ENCODE results near the gene FN1. TPM values are rescaled to one million over a fixed set of nuclear protein-coding genes. Genes with fewer than 3 reads are reported as not detected.

Gene FN1
- total and polyA plus RNA-seq, 2 of the 8 experiments (the other 6 are each of a cell fraction or from before 2014, with no cell fraction given) = 42.9 to 109 TPM

DNA sequence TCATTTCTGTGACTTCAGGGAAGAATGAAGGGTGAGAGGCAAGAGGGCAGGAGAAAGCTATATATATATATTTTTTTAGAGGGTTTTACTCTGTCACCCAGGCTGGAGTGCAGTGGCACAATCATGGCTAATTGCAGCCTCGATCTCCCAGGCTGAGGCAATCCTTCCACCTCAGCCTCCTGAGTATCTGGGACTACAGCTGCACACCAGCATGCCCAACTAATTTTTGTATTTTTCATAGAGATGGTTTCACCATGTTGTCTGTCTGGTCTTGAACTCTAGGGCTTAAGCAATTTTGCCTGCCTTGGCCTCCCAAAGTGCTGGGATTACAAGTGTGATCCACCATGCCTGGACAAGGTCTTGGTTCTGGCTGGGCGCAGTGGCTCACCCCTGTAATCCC, 120.6 kb downstream of the FN1 start:
- H4K91ac ChIP-seq (replicated peaks; ENCODE audit: insufficient read length, low read length) = no peak overlapping the region
- WGBS, 2 experiments (ENCODE audit: extremely low coverage in 1 of 2, insufficient coverage in 1 of 2, insufficient read length in 1 of 2, insufficient replicate concordance in 2 of 2, low coverage in 1 of 2, low lambda C conversion rate in 2 of 2, missing lambda C conversion rate in 1 of 2) = 94% methylated on average over 2 of the region's 2 CpGs; no CpG with 5 or more reads in 1 of the 2 experiments
- no peaks in the 10 kb centered on the region for H3K9me3 ChIP-seq (ENCODE audit: insufficient read depth in 2 of 2, low read depth in 1 of 2, low read length in 1 of 2)
- H3K9ac ChIP-seq (replicated peaks in 1 of 4; ENCODE audit: extremely low read depth in 1 of 4, low read depth in 3 of 4, low read length in 3 of 4) = no peak overlapping the region
- H3K79me1 ChIP-seq (ENCODE audit: low read depth, low read length) = no peaks in the 10 kb centered on the region
- H3K18ac ChIP-seq (ENCODE audit: extremely low read depth, low read length) = no peak overlapping the region
- H2BK15ac ChIP-seq (ENCODE audit: low read length) = no peak overlapping the region
- DNase-seq (ENCODE audit: low read depth in 1 of 2, low spot score in 2 of 2) (no peak), FAIRE-seq (no peak)
- no peak overlapping the region for H2BK20ac ChIP-seq (ENCODE audit: low read length)
- H3K36me3 ChIP-seq (ENCODE audit: control insufficient read depth in 2 of 4, insufficient read depth in 4 of 4, low read length in 3 of 4) = peaks cover 4 to 74% (median 36%) of the 10 kb centered on the region in 4 experiments; a peak in 7 of 8 replicates
- H3K4me2 ChIP-seq (ENCODE audit: insufficient read depth in 1 of 2, low read depth in 2 of 2, low read length in 2 of 2) = no peak overlapping the region
- peaks cover 3% of the 10 kb centered on the region; the same call in 1 of the 2 replicates for H3K23me2 ChIP-seq (ENCODE audit: low read depth, low read length)
- H3K56ac ChIP-seq (replicated peaks; ENCODE audit: insufficient read length, low read depth, low read length) = no peak overlapping the region
- H3K27ac ChIP-seq (ENCODE audit: low read depth, low read length) = no peak overlapping the region
- no peak overlapping the region for H2BK5ac ChIP-seq (ENCODE audit: low read depth, low read length)
- H2AK5ac ChIP-seq (ENCODE audit: low read depth, low read length) = no peak overlapping the region
- H2AFZ ChIP-seq (ENCODE audit: low read length) = no peak overlapping the region
- H4K20me1 ChIP-seq (replicated peaks in 1 of 2; ENCODE audit: control insufficient read depth in 1 of 2, insufficient read depth in 2 of 2, low read length in 2 of 2) = peaks cover 0 to 2% of the 10 kb centered on the region in 2 experiments
- no peak overlapping the region for H2BK120ac ChIP-seq (replicated peaks; ENCODE audit: low read depth, low read length)
- H3K4ac ChIP-seq (replicated peaks; ENCODE audit: insufficient read length, low read depth, low read length) = no peak overlapping the region
- H3K14ac ChIP-seq (ENCODE audit: insufficient read length) = no peak overlapping the region
- no peaks in the 10 kb centered on the region for H3K27me3 ChIP-seq (replicated peaks in 1 of 4; ENCODE audit: control insufficient read depth in 3 of 4, extremely low read depth in 1 of 4, insufficient read depth in 3 of 4, low read length in 3 of 4)
- no peak overlapping the region for H4K5ac ChIP-seq (ENCODE audit: insufficient read length, low read depth, low read length)
- H3K4me3 ChIP-seq (ENCODE audit: extremely low read depth in 1 of 4, insufficient read depth in 2 of 4, low read depth in 3 of 4, low read length in 4 of 4) = no peak overlapping the region
- CTCF ChIA-PET (ENCODE audit: partially characterized antibody) = no interaction called here
- no peak overlapping the region for H4K8ac ChIP-seq (ENCODE audit: extremely low read depth, insufficient read depth, low read length)
- H2BK12ac ChIP-seq (ENCODE audit: low read depth, low read length) = no peak overlapping the region
- H3K79me2 ChIP-seq (ENCODE audit: control insufficient read depth in 1 of 2, insufficient read depth in 2 of 2, low read length in 2 of 2) = peaks cover 0 to 52% of the 10 kb centered on the region in 2 experiments; a peak in 2 of 4 replicates
- no peak overlapping the region for H3K23ac ChIP-seq (ENCODE audit: insufficient read length)
- peaks cover 0 to 12% (median 2%) of the 10 kb centered on the region in 4 experiments; a peak in 5 of 7 replicates for H3K4me1 ChIP-seq (replicated peaks in 1 of 4; ENCODE audit: control insufficient read depth in 3 of 4, insufficient read depth in 4 of 4, low read length in 3 of 4)
- POLR2A ChIA-PET (ENCODE audit: partially characterized antibody) = interaction anchor here (0.7 kb wide), 1 partner anchor 644 kb away, joined by 3 read pairs; no protein-coding TSS in a partner anchor
- TF ChIP-seq, protein P1, sequence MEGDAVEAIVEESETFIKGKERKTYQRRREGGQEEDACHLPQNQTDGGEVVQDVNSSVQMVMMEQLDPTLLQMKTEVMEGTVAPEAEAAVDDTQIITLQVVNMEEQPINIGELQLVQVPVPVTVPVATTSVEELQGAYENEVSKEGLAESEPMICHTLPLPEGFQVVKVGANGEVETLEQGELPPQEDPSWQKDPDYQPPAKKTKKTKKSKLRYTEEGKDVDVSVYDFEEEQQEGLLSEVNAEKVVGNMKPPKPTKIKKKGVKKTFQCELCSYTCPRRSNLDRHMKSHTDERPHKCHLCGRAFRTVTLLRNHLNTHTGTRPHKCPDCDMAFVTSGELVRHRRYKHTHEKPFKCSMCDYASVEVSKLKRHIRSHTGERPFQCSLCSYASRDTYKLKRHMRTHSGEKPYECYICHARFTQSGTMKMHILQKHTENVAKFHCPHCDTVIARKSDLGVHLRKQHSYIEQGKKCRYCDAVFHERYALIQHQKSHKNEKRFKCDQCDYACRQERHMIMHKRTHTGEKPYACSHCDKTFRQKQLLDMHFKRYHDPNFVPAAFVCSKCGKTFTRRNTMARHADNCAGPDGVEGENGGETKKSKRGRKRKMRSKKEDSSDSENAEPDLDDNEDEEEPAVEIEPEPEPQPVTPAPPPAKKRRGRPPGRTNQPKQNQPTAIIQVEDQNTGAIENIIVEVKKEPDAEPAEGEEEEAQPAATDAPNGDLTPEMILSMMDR (IDR thresholded peaks at IDR 0.05; ENCODE audit: control extremely low read depth in 1 of 3, insufficient read depth in 1 of 3, low read depth in 1 of 3, low read length in 3 of 3) = no peak
- TF ChIP-seq NANOG (IDR thresholded peaks at IDR 0.05; ENCODE audit: insufficient read depth, low read depth, low read length, poor library complexity, severe bottlenecking) (no peak), PHF8 (conservative IDR thresholded peaks at IDR 0.05; ENCODE audit: low read depth, low read length) (no peak), POLR2AphosphoS5 (IDR thresholded peaks at IDR 0.05; ENCODE audit: low read depth, low read length) (no peak), RBBP5 (IDR thresholded peaks at IDR 0.05; ENCODE audit: borderline replicate concordance, low read depth, low read length) (no peak), RFX5 (IDR thresholded peaks at IDR 0.05; ENCODE audit: borderline replicate concordance, low read depth, low read length) (no peak), TCF12 (IDR thresholded peaks at IDR 0.05; ENCODE audit: low read depth, low read length) (no peak), RNF2 (IDR thresholded peaks at IDR 0.05; ENCODE audit: borderline replicate concordance, low read depth, low read length, missing control alignments, poor library complexity, severe bottlenecking) (no peak), ATF2 (IDR thresholded peaks at IDR 0.05; ENCODE audit: low read length) (no peak)
